Ishikawa (cell line): ENCODE measurements around the gene RALGAPA2.

ENCODE experiments used
- CEBPB ChIP-seq: IDR thresholded peaks from 2 replicates; pipeline ENCODE4 v1.6.1; 2012
- CREB1 ChIP-seq: IDR thresholded peaks from 2 replicates; pipeline ENCODE4 v1.6.1; 2012; ENCODE audit warnings: low read depth
- EGR1 ChIP-seq: IDR thresholded peaks from 2 replicates; pipeline ENCODE4 v1.6.1; 2012
- EP300 ChIP-seq: IDR thresholded peaks from 2 replicates; pipeline ENCODE4 v1.6.1; 2012; ENCODE audit warnings: borderline replicate concordance
- FOXM1 ChIP-seq: IDR thresholded peaks from 2 replicates; pipeline ENCODE4 v1.6.1; 2012; ENCODE audit warnings: low read depth, borderline replicate concordance
- MAX ChIP-seq: IDR thresholded peaks from 2 replicates; pipeline ENCODE4 v1.6.1; 2012
- NFIC ChIP-seq: IDR thresholded peaks from 2 replicates; pipeline ENCODE4 v1.6.1; 2012
- RAD21 ChIP-seq: IDR thresholded peaks from 2 replicates; pipeline ENCODE4 v1.6.1; 2012; ENCODE audit warnings: low read depth
- REST ChIP-seq: IDR thresholded peaks from 2 replicates; pipeline ENCODE4 v1.6.1; 2012; ENCODE audit warnings: low read depth, mild to moderate bottlenecking
- TAF1 ChIP-seq: IDR thresholded peaks from 2 replicates; pipeline ENCODE4 v1.6.1; 2012; ENCODE audit warnings: low read depth, mild to moderate bottlenecking
- TCF12 ChIP-seq: IDR thresholded peaks from 2 replicates; pipeline ENCODE4 v1.6.1; 2012; ENCODE audit warnings: low read depth
- TEAD4 ChIP-seq: IDR thresholded peaks from 2 replicates; pipeline ENCODE4 v1.6.1; 2012
- USF1 ChIP-seq: IDR thresholded peaks from 2 replicates; pipeline ENCODE4 v1.6.1; 2012
- YY1 ChIP-seq: IDR thresholded peaks from 2 replicates; pipeline ENCODE4 v1.6.1; 2012; ENCODE audit warnings: low read depth
- ZBTB7A ChIP-seq: IDR thresholded peaks from 2 replicates; pipeline ENCODE4 v1.6.1; 2012; ENCODE audit warnings: low read depth

Gene RALGAPA2

GRCh38 chr20:20608041-20608440 is 104.4 kb downstream of the RALGAPA2 start:
- no peak for TF ChIP-seq EP300

- TF ChIP-seq USF1: no peak
- no peak for TF ChIP-seq CEBPB
- no peak for TF ChIP-seq REST
- no peak for TF ChIP-seq RAD21
- TF ChIP-seq TEAD4: no peak
- no peak for TF ChIP-seq MAX
- TF ChIP-seq YY1: no peak
- no peak for TF ChIP-seq TCF12
- no peak for TF ChIP-seq NFIC
- TF ChIP-seq EP300: no peak
- TF ChIP-seq CREB1: no peak
- TF ChIP-seq FOXM1: no peak
- TF ChIP-seq TAF1: no peak
- TF ChIP-seq EGR1: no peak
- no peak for TF ChIP-seq ZBTB7A
Observed at GRCh38 chr20:20606881-20607280, 105.6 kb downstream of the RALGAPA2 start.

- TF ChIP-seq MAX (no peak), USF1 (no peak), YY1 (no peak), TCF12 (no peak), FOXM1 (no peak), REST (no peak), CREB1 (no peak), TAF1 (no peak), TEAD4 (no peak), EGR1 (no peak)
Observed at GRCh38 chr20:20606050-20606449, 106.4 kb downstream of the RALGAPA2 start.

- TF ChIP-seq FOXM1 (no peak), CREB1 (no peak), TCF12 (no peak), RAD21 (no peak), EGR1 (no peak), TAF1 (no peak), MAX (no peak)
Observed at GRCh38 chr20:20604907-20605306, 107.5 kb downstream of the RALGAPA2 start.

GRCh38 chr20:20604357-20604756 is 108.1 kb downstream of the RALGAPA2 start:
- TF ChIP-seq FOXM1 (no peak), MAX (no peak), EP300 (no peak), CEBPB (no peak), NFIC (no peak), USF1 (no peak), YY1 (no peak), REST (no peak), RAD21 (no peak), TEAD4 (no peak), ZBTB7A (no peak), EGR1 (no peak), CREB1 (no peak)
